Non-pigmented ciliary epithelial cell (primary cell): ENCODE results near the gene DDX20.
"Not testable (repeated sequence)": the region's sequence is repeated elsewhere in the genome, so short reads cannot be mapped to it uniquely, and the experiment has no call there.

Experiments used
- DNase-seq: peaks from one replicate; pipeline ENCODE4 v3.0.0-alpha.2; 2010; ENCODE audit warnings: low read depth

Gene DDX20

GRCh38 chr1:111789666-111790316, 34.1 kb downstream of the DDX20 start:
- DNase-seq: no peak

- no peak for DNase-seq
These were observed 36.1 kb downstream of the DDX20 start for GRCh38 chr1:111791776-111792175.

GRCh38 chr1:111792249-111792648, 36.5 kb downstream of the DDX20 start:
- no peak for DNase-seq

- DNase-seq: no peak
These were observed 38.2 kb downstream of the DDX20 start for GRCh38 chr1:111793923-111794322.

GRCh38 chr1:111795401-111795800, 39.7 kb downstream of the DDX20 start:
- no peak for DNase-seq

- no peak for DNase-seq
These were observed 42.9 kb downstream of the DDX20 start for GRCh38 chr1:111798580-111798979.

GRCh38 chr1:111799722-111800121, 44.0 kb downstream of the DDX20 start:
- not testable (repeated sequence) for DNase-seq

- no peak for DNase-seq
These were observed 45.6 kb downstream of the DDX20 start for GRCh38 chr1:111801071-111801850.

GRCh38 chr1:111802110-111802509, 46.4 kb downstream of the DDX20 start:
- no peak for DNase-seq

- DNase-seq: no peak
These were observed 47.3 kb downstream of the DDX20 start for GRCh38 chr1:111802984-111803383.

GRCh38 chr1:111803951-111804350, 48.2 kb downstream of the DDX20 start:
- DNase-seq: no peak

- no peak for DNase-seq
These were observed 49.1 kb downstream of the DDX20 start for GRCh38 chr1:111804776-111805175.

GRCh38 chr1:111805251-111805650, 49.5 kb downstream of the DDX20 start:
- no peak for DNase-seq

GRCh38 chr1:111811891-111812290, 56.2 kb downstream of the DDX20 start:
- no peak for DNase-seq

GRCh38 chr1:111812306-111812705, 56.6 kb downstream of the DDX20 start:
- no peak for DNase-seq

- DNase-seq: no peak
These were observed 58.0 kb downstream of the DDX20 start for GRCh38 chr1:111813440-111814304.

- DNase-seq: no peak
These were observed 58.6 kb downstream of the DDX20 start for GRCh38 chr1:111814305-111814628.

GRCh38 chr1:111814642-111815041, 58.9 kb downstream of the DDX20 start:
- DNase-seq: no peak
